ENCODE results near the gene GLIS2.

Gene GLIS2

DNA sequence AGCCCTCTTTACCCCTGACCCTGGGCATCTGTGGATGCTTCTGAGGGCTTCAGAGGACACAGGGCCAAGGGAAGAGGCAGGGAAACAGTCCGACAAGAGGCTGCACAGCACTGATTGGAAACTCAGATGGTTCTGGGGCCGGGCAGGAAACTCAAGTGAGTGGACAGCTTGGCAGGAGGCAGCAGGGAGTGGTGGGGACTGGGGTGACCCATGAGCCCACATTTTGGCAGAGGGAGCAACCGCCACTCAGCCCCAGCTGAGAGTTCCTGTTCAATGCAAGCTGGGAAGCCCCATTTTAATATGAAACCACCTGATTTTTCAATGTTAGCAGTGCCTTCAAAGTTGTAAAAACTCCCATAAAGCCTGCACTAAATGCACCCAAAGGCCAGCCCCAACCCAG lies 54.3 kb downstream of the GLIS2 start (continued):
- TF ChIP-seq, protein P1, sequence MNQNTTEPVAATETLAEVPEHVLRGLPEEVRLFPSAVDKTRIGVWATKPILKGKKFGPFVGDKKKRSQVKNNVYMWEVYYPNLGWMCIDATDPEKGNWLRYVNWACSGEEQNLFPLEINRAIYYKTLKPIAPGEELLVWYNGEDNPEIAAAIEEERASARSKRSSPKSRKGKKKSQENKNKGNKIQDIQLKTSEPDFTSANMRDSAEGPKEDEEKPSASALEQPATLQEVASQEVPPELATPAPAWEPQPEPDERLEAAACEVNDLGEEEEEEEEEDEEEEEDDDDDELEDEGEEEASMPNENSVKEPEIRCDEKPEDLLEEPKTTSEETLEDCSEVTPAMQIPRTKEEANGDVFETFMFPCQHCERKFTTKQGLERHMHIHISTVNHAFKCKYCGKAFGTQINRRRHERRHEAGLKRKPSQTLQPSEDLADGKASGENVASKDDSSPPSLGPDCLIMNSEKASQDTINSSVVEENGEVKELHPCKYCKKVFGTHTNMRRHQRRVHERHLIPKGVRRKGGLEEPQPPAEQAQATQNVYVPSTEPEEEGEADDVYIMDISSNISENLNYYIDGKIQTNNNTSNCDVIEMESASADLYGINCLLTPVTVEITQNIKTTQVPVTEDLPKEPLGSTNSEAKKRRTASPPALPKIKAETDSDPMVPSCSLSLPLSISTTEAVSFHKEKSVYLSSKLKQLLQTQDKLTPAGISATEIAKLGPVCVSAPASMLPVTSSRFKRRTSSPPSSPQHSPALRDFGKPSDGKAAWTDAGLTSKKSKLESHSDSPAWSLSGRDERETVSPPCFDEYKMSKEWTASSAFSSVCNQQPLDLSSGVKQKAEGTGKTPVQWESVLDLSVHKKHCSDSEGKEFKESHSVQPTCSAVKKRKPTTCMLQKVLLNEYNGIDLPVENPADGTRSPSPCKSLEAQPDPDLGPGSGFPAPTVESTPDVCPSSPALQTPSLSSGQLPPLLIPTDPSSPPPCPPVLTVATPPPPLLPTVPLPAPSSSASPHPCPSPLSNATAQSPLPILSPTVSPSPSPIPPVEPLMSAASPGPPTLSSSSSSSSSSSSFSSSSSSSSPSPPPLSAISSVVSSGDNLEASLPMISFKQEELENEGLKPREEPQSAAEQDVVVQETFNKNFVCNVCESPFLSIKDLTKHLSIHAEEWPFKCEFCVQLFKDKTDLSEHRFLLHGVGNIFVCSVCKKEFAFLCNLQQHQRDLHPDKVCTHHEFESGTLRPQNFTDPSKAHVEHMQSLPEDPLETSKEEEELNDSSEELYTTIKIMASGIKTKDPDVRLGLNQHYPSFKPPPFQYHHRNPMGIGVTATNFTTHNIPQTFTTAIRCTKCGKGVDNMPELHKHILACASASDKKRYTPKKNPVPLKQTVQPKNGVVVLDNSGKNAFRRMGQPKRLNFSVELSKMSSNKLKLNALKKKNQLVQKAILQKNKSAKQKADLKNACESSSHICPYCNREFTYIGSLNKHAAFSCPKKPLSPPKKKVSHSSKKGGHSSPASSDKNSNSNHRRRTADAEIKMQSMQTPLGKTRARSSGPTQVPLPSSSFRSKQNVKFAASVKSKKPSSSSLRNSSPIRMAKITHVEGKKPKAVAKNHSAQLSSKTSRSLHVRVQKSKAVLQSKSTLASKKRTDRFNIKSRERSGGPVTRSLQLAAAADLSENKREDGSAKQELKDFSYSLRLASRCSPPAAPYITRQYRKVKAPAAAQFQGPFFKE (tag by site-specific recombination; IDR thresholded peaks at IDR 0.05; ENCODE audit: borderline replicate concordance): no peak
- TF ChIP-seq ZNF175 (tag by site-specific recombination; IDR thresholded peaks at IDR 0.05) (no peak), ZNF670 (tag by site-specific recombination; IDR thresholded peaks at IDR 0.05; ENCODE audit: low read depth) (no peak), ZNF664 (tag by site-specific recombination; IDR thresholded peaks at IDR 0.05) (no peak), ZNF426 (tag by site-specific recombination; IDR thresholded peaks at IDR 0.05) (no peak)
- TF ChIP-seq, protein P2, sequence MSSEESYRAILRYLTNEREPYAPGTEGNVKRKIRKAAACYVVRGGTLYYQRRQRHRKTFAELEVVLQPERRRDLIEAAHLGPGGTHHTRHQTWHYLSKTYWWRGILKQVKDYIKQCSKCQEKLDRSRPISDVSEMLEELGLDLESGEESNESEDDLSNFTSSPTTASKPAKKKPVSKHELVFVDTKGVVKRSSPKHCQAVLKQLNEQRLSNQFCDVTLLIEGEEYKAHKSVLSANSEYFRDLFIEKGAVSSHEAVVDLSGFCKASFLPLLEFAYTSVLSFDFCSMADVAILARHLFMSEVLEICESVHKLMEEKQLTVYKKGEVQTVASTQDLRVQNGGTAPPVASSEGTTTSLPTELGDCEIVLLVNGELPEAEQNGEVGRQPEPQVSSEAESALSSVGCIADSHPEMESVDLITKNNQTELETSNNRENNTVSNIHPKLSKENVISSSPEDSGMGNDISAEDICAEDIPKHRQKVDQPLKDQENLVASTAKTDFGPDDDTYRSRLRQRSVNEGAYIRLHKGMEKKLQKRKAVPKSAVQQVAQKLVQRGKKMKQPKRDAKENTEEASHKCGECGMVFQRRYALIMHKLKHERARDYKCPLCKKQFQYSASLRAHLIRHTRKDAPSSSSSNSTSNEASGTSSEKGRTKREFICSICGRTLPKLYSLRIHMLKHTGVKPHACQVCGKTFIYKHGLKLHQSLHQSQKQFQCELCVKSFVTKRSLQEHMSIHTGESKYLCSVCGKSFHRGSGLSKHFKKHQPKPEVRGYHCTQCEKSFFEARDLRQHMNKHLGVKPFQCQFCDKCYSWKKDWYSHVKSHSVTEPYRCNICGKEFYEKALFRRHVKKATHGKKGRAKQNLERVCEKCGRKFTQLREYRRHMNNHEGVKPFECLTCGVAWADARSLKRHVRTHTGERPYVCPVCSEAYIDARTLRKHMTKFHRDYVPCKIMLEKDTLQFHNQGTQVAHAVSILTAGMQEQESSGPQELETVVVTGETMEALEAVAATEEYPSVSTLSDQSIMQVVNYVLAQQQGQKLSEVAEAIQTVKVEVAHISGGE (tag by site-specific recombination; conservative IDR thresholded peaks at IDR 0.05; ENCODE audit: low read depth): no peak

DNA sequence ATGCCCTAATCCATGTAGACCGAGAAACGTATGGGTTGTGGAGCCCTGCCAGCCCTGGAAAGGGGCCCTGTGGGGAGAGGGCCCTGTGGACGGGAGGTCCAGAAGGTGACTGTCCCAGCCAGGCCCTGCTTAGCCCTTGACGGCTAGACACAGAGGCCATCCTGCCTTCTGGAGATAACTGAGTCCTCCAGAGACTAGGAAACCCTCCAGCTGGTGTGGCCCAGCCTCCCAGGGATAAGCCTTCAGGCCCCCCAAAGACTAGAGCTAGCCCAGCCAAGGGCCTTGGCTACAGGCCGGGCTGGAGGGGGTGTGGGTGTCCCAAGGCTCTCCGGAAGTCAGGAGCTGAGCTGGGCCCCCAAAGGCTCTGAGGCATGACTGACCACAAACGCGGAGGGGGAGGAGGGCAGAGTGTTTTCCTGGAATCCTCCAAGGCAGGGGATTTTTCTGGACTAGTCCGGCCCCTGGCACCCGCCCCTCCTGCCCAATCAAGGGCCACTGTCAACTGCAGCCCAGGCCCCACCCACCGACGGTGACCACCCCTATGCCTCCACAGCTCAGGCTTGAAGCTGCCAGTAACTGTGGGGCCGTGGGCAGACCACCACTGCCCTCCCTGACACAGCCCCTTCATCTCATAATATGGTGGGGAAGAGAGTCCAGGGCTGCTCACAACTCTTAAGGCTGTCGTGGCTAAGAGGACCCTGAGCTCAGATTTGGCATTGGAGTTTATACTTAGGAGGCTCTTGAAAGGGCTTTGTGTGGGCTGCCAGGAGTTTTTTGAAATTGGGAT lies 54.9 kb downstream of the GLIS2 start:
- ChIA-PET POLR2A (no interaction called here), CTCF (interaction anchor here (0.7 to 3.3 kb wide), 6 partner anchors 11 to 63 kb away, joined by 3 to 32 read pairs (median 6); no protein-coding TSS in a partner anchor)
- H3K4me1 ChIP-seq (ENCODE audit: control insufficient read depth, insufficient read depth, low read length): peaks cover 21% of the 10 kb centered on the region
- peak; percentile 52; the same call in 1 of the 2 replicates for TF ChIP-seq GLIS1 (tag by site-specific recombination; IDR thresholded peaks at IDR 0.05)
- TF ChIP-seq ZNF335 (tag by site-specific recombination; conservative IDR thresholded peaks at IDR 0.05): no peak
- no peak for TF ChIP-seq SCRT2 (tag by site-specific recombination; IDR thresholded peaks at IDR 0.05)
- no peak for TF ChIP-seq ZNF169 (tag by site-specific recombination; IDR thresholded peaks at IDR 0.05)
- no peak for TF ChIP-seq ZNF366 (tag by site-specific recombination; conservative IDR thresholded peaks at IDR 0.05)
- no peak for TF ChIP-seq ZNF48 (tag by site-specific recombination; IDR thresholded peaks at IDR 0.05)
- TF ChIP-seq, protein P3, sequence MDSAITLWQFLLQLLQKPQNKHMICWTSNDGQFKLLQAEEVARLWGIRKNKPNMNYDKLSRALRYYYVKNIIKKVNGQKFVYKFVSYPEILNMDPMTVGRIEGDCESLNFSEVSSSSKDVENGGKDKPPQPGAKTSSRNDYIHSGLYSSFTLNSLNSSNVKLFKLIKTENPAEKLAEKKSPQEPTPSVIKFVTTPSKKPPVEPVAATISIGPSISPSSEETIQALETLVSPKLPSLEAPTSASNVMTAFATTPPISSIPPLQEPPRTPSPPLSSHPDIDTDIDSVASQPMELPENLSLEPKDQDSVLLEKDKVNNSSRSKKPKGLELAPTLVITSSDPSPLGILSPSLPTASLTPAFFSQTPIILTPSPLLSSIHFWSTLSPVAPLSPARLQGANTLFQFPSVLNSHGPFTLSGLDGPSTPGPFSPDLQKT (IDR thresholded peaks at IDR 0.05; ENCODE audit: borderline replicate concordance, low read depth, low read length): no peak
- TF ChIP-seq KLF7 (tag by site-specific recombination; IDR thresholded peaks at IDR 0.05; ENCODE audit: borderline replicate concordance): no peak
- H3K36me3 ChIP-seq (ENCODE audit: control insufficient read depth in 2 of 2, insufficient read depth in 1 of 2, low read length in 2 of 2): no peaks in the 10 kb centered on the region; a peak in 1 of 3 replicates
- H3K27ac ChIP-seq (ENCODE audit: extremely low read depth, low read depth, low read length): no peak overlapping the region
- no peaks in the 10 kb centered on the region for H3K9me3 ChIP-seq (ENCODE audit: control insufficient read depth, insufficient read depth, low read depth, low read length)
- no peak overlapping the region for H3K4me3 ChIP-seq (ENCODE audit: low read depth, low read length)
